Coronary artery (tissue), 2 donors: ENCODE measurements around the gene ANKRD22.

Experiments used
- DNase-seq: peaks from one replicate; pipeline ENCODE4 v3.0.0-alpha.2; 2017; ENCODE audit warnings: low spot score
- H3K27ac ChIP-seq, 2 donors: fragments of 200-600 bp; sonication (generic); one replicate each; pipeline ENCODE4 v1.5.1; 2016 to 2019
- H3K4me3 ChIP-seq: fragments of 200-600 bp; sonication (generic); 2 replicates; pipeline ENCODE4 v1.5.1; 2016; ENCODE audit warnings: mild to moderate bottlenecking, moderate library complexity
- CTCF ChIP-seq: fragments of 200-600 bp; sonication (generic); IDR thresholded peaks from one replicate; pipeline ENCODE4 v1.5.1; 2019; ENCODE audit warnings: antibody characterized with exemption

The ANKRD22 gene

GRCh38 chr10:88851706-88852105, at the start of gene ANKRD22:
ANKRD22 (minus strand) TSS chr10:88851844; CDS start chr10:88851607, 237 bp downstream.
- Histone ChIP-seq H3K27ac (no peak within 1 kb of the TSS), H3K4me3 (no peak within 1 kb of the TSS)
- no peak for DNase-seq
- TF ChIP-seq CTCF: no peak

- Histone ChIP-seq H3K4me3 (no peak overlapping the region), H3K27ac (no peak overlapping the region)
- no peak for TF ChIP-seq CTCF
These were observed 48.2 kb upstream of the ANKRD22 start for GRCh38 chr10:88899886-88900285.

GRCh38 chr10:88898727-88899126, 47.1 kb upstream of the ANKRD22 start:
- peak overlapping the region in 1 of 2 donors; percentile 0 for H3K27ac ChIP-seq
- no peak for TF ChIP-seq CTCF
- DNase-seq: no peak
- no peak overlapping the region for H3K4me3 ChIP-seq

More at GRCh38 chr10:88899886-88900285, 48.2 kb upstream of the ANKRD22 start:
- no peak for DNase-seq

GRCh38 chr10:88896994-88897853, 45.6 kb upstream of the ANKRD22 start:
- Histone ChIP-seq H3K4me3 (no peak overlapping the region), H3K27ac (peak overlapping the region; percentile 8 to 71)
- DNase-seq: no peak
- no peak for TF ChIP-seq CTCF

GRCh38 chr10:88896372-88896993, 44.8 kb upstream of the ANKRD22 start:
- H3K4me3 ChIP-seq: no peak overlapping the region
- peak overlapping the region; percentile 8 to 71 for H3K27ac ChIP-seq
- DNase-seq: no peak
- no peak for TF ChIP-seq CTCF

- TF ChIP-seq CTCF: no peak
- no peak for DNase-seq
These were observed 43.6 kb upstream of the ANKRD22 start for GRCh38 chr10:88895250-88895649.

More at GRCh38 chr10:88895250-88895649, 43.6 kb upstream of the ANKRD22 start:
- H3K4me3 ChIP-seq: no peak overlapping the region
- peak overlapping the region in 1 of 2 donors; percentile 20 for H3K27ac ChIP-seq
